Measurements from ENCODE around the gene EFNA1.

Gene EFNA1

GRCh38 chr1:155179112-155180031 is 51.7 kb downstream of the EFNA1 start:
- no peaks in the 10 kb centered on the region for H3K4me1 ChIP-seq (ENCODE audit: control insufficient read depth, insufficient read depth, low read length)
- H3K27ac ChIP-seq (ENCODE audit: extremely low read depth, low read depth, low read length), result no peak overlapping the region
- TF ChIP-seq ZNF623 (tag by site-specific recombination; IDR thresholded peaks at IDR 0.05) (peak; percentile 65), ZNF133 (tag by site-specific recombination; IDR thresholded peaks at IDR 0.05) (no peak)
- no peaks in the 10 kb centered on the region for H3K36me3 ChIP-seq (ENCODE audit: control insufficient read depth in 2 of 2, insufficient read depth in 1 of 2, low read length in 2 of 2)
- POLR2A ChIA-PET, result interaction anchor here (1.5 kb wide), 1 partner anchor 14 kb away, joined by 4 read pairs; no protein-coding TSS in a partner anchor
- H3K4me3 ChIP-seq (ENCODE audit: low read depth, low read length), result no peak overlapping the region
- no peaks in the 10 kb centered on the region for H3K9me3 ChIP-seq (ENCODE audit: control insufficient read depth, insufficient read depth, low read depth, low read length)
- CTCF ChIA-PET, result interaction anchor here (1.0 to 4.3 kb wide), 2 partner anchors 14 to 94 kb away, joined by 4 to 49 read pairs; no protein-coding TSS in a partner anchor

- H3K36me3 ChIP-seq (ENCODE audit: control insufficient read depth in 2 of 2, insufficient read depth in 1 of 2, low read length in 2 of 2), result no peaks in the 10 kb centered on the region
- H3K9me3 ChIP-seq (ENCODE audit: control insufficient read depth, insufficient read depth, low read depth, low read length), result no peaks in the 10 kb centered on the region
- no peak overlapping the region for H3K27ac ChIP-seq (ENCODE audit: extremely low read depth, low read depth, low read length)
- H3K4me3 ChIP-seq (ENCODE audit: low read depth, low read length), result no peak overlapping the region
- H3K4me1 ChIP-seq (ENCODE audit: control insufficient read depth, insufficient read depth, low read length), result no peaks in the 10 kb centered on the region
- TF ChIP-seq ZNF398 (tag by site-specific recombination; IDR thresholded peaks at IDR 0.05) (no peak), KLF1 (tag by site-specific recombination; IDR thresholded peaks at IDR 0.05) (no peak), BCL11A (tag by site-specific recombination; IDR thresholded peaks at IDR 0.05; ENCODE audit: low read depth) (no peak), ZEB2 (tag by site-specific recombination; IDR thresholded peaks at IDR 0.05) (no peak), ZNF121 (tag by site-specific recombination; IDR thresholded peaks at IDR 0.05) (no peak), ZNF785 (tag by site-specific recombination; IDR thresholded peaks at IDR 0.05) (no peak), TSHZ1 (tag by site-specific recombination; IDR thresholded peaks at IDR 0.05; ENCODE audit: borderline replicate concordance) (no peak), ELK4 (IDR thresholded peaks at IDR 0.05; ENCODE audit: borderline replicate concordance, low read depth, low read length) (no peak), ZNF571 (tag by site-specific recombination; IDR thresholded peaks at IDR 0.05) (no peak), ZNF558 (tag by site-specific recombination; IDR thresholded peaks at IDR 0.05) (no peak), ZNF621 (tag by site-specific recombination; IDR thresholded peaks at IDR 0.05) (no peak), ZNF404 (tag by site-specific recombination; IDR thresholded peaks at IDR 0.05) (no peak)
- ChIA-PET POLR2A (interaction anchor here (0.6 kb wide), 1 partner anchor 1183 kb away, joined by 4 read pairs; no protein-coding TSS in a partner anchor), CTCF (interaction anchor here (0.7 to 1.8 kb wide), 2 partner anchors 9 to 26 kb away, joined by 4 to 6 read pairs; partner anchors contain the start of gene KRTCAP2)
Observed at GRCh38 chr1:155181371-155182051, 53.8 kb downstream of the EFNA1 start.

All from HEK293 (cell line).